Common myeloid progenitor, CD34-positive (primary cell): Measurements from ENCODE around the gene CABLES2.

Source experiments
- CTCF ChIA-PET: fragments of 350-600 bp; sonication (Branson Sonifier 250); formaldehyde crosslinking; loops from one replicate; lab custom pipeline; 2021; ENCODE audit warnings: antibody characterized with exemption; lab: Charles Lee
- POLR2A ChIA-PET: fragments of 350-600 bp; sonication (Branson Sonifier 250); formaldehyde crosslinking; loops from one replicate; lab custom pipeline; 2021; ENCODE audit warnings: antibody characterized with exemption; lab: Charles Lee
- DNase-seq, 3 donors: peaks; one replicate each; pipeline versions ENCODE4 v3.0.0 to v3.0.0-alpha.2; 2013
- H3K27ac ChIP-seq, 2 experiments: 1 replicate in 1 of 2; 2 replicates in 1 of 2; pipeline ENCODE4 v1.7.0; 2013; ENCODE audit warnings: inconsistent platforms in 2 of 2, low read length in 2 of 2, mild to moderate bottlenecking in 2 of 2, low read depth in 1 of 2, moderate library complexity in 1 of 2; ENCODE audit not compliant: severe bottlenecking in 2 of 2, insufficient read depth in 1 of 2, poor library complexity in 1 of 2
- H3K27me3 ChIP-seq, 5 experiments: replicated peaks in 2 of 5; 1 replicate in 3 of 5; 2 replicates in 2 of 5; pipeline versions ENCODE4 v1.6.1 to v1.7.0; 2013; ENCODE audit warnings: low read length in 4 of 5, mild to moderate bottlenecking in 2 of 5, moderate library complexity in 2 of 5, inconsistent platforms in 1 of 5; ENCODE audit not compliant: insufficient read depth in 5 of 5, control insufficient read depth in 4 of 5
- H3K36me3 ChIP-seq, 4 experiments: 1 replicate in 2 of 4; 2 replicates in 2 of 4; pipeline versions ENCODE4 v1.6.1 to v1.7.0; 2013; ENCODE audit warnings: low read length in 3 of 4, control low read depth in 1 of 4, mild to moderate bottlenecking in 1 of 4; ENCODE audit not compliant: control insufficient read depth in 4 of 4, insufficient read depth in 4 of 4
- H3K4me1 ChIP-seq, 4 experiments: 1 replicate in 3 of 4; 2 replicates in 1 of 4; pipeline versions ENCODE4 v1.6.1 to v1.7.1; 2013; ENCODE audit warnings: low read length in 3 of 4, mild to moderate bottlenecking in 3 of 4, control low read depth in 1 of 4, inconsistent platforms in 1 of 4, moderate library complexity in 1 of 4; ENCODE audit not compliant: control insufficient read depth in 4 of 4, insufficient read depth in 4 of 4; ENCODE audit errors: control extremely low read depth in 1 of 4
- H3K4me3 ChIP-seq, 7 experiments: 1 replicate in 4 of 7; 2 replicates in 3 of 7; pipeline versions ENCODE4 v1.5.1 to v1.7.0; 2013; ENCODE audit warnings: mild to moderate bottlenecking in 7 of 7, low read length in 6 of 7, moderate library complexity in 6 of 7, inconsistent platforms in 2 of 7, low read depth in 2 of 7, control low read depth in 1 of 7; ENCODE audit not compliant: insufficient read depth in 4 of 7, control insufficient read depth in 1 of 7; ENCODE audit errors: extremely low read depth in 1 of 7
- H3K9me3 ChIP-seq, 5 experiments: 1 replicate in 4 of 5; 2 replicates in 1 of 5; pipeline versions ENCODE4 v1.6.1 to v1.7.1; 2013; ENCODE audit warnings: low read length in 4 of 5, mild to moderate bottlenecking in 2 of 5, inconsistent platforms in 1 of 5, low read depth in 1 of 5, moderate library complexity in 1 of 5; ENCODE audit not compliant: control insufficient read depth in 4 of 5, insufficient read depth in 2 of 5; ENCODE audit errors: control extremely low read depth in 1 of 5
- WGBS: methylation state at CpG from one replicate; pipeline ENCODE4 v1.1.5; 2013; ENCODE audit not compliant: insufficient coverage; 5-methylcytosine and 5-hydroxymethylcytosine counted together

The CABLES2 gene

GRCh38 chr20:62347445-62347844 is 59.6 kb downstream of the CABLES2 start:
- Histone ChIP-seq H3K27me3 (peaks cover 0 to 2% (median 0%) of the 10 kb centered on the region in 5 experiments), H3K27ac (no peak overlapping the region), H3K4me3 (no peak overlapping the region), H3K9me3 (peaks cover 0 to 5% (median 3%) of the 10 kb centered on the region in 5 experiments), H3K4me1 (no peaks in the 10 kb centered on the region), H3K36me3 (no peaks in the 10 kb centered on the region)
- no peak for DNase-seq
- CTCF ChIA-PET = no interaction called here
- POLR2A ChIA-PET = no interaction called here
- 81% methylated on average over 6 of the region's 9 CpGs for WGBS

DNA sequence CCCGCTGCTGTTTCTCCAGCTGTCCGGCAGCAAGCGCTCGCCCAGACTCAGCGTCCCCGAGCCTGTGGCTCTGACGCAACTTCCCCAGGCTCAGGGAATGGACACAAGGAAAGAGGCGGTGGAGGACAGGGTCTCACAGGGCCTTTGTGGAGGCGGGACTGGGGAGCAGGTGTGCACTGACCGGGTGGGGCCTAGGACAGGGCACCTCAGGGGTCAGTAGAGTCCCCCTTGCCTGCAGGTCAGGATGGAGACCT is 60.0 kb downstream of the CABLES2 start:
- no peak for DNase-seq
- no peak overlapping the region for H3K4me3 ChIP-seq
- H3K36me3 ChIP-seq = no peaks in the 10 kb centered on the region
- H3K4me1 ChIP-seq = no peaks in the 10 kb centered on the region
- WGBS = 98% methylated on average over 9 of the region's 10 CpGs
- POLR2A ChIA-PET = no interaction called here
- peaks cover 0 to 2% (median 0%) of the 10 kb centered on the region in 5 experiments for H3K27me3 ChIP-seq
- CTCF ChIA-PET = no interaction called here
- no peak overlapping the region for H3K27ac ChIP-seq
- peaks cover 0 to 5% (median 3%) of the 10 kb centered on the region in 5 experiments for H3K9me3 ChIP-seq

GRCh38 chr20:62346398-62347150 is 60.5 kb downstream of the CABLES2 start:
- CTCF ChIA-PET = no interaction called here
- Histone ChIP-seq H3K4me1 (no peaks in the 10 kb centered on the region), H3K27ac (no peak overlapping the region), H3K36me3 (no peaks in the 10 kb centered on the region), H3K4me3 (no peak overlapping the region), H3K9me3 (peaks cover 1 to 5% (median 3%) of the 10 kb centered on the region in 5 experiments), H3K27me3 (peaks cover 0 to 2% (median 0%) of the 10 kb centered on the region in 5 experiments)
- WGBS = 97% methylated on average over 29 of the region's 34 CpGs
- POLR2A ChIA-PET = no interaction called here
- DNase-seq = no peak

DNA sequence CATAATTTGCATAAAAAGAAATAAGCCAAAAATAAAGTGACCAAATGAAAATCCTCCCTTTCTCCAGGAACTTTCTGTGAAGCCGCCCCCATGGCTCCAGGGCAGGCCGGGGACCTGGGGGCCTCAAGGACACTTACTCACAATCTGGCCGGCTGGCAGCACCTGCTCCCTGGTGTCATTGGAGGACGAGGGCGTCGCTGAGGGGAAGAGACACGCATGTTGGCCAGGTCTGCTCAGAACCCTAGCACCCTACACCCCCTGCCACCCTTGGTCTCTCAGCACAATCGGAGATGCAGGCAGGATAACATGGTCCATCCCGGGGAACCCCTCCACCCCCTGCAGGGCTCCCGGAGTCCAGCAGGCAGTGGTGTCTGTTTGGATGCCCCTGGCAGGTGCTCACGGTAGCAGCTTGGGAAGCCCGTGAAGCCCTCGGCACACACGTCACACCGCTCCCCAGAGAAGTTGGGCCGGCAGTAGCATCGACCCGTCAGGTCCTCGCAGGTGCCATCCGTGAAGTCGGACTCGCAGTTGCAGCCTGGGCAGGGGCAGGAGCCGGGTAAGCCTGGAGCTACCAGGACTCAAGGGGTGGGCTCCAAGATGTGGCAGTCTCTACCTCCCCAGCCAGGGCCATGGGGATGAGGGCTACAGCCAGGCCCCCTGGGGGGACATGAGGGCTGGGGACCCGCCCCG is 61.3 kb downstream of the CABLES2 start:
- 93% methylated on average over 25 of the region's 25 CpGs for WGBS
- CTCF ChIA-PET = no interaction called here
- POLR2A ChIA-PET = no interaction called here

DNA sequence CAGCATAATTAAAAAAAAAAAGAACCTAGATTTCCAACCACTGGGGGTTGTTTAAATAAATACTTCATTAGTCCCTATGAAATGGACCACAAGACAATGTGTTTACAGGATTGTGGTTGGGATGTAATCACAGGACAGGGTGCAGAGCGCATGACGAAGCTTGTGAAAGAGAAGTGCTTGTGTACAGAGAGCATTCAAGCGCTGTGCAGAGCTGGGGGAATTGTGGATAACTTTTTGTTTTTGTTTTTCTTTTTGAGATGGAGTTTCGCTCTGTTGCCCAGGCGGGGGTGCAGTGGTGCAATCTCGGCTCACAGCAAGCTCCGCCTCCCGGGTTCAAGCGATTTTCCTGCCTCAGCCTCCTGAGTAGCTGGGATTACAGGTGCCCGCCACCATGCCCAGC is 62.3 kb downstream of the CABLES2 start:
- DNase-seq = no peak
- Histone ChIP-seq H3K4me1 (no peaks in the 10 kb centered on the region), H3K36me3 (no peaks in the 10 kb centered on the region), H3K9me3 (peaks cover 3 to 5% (median 4%) of the 10 kb centered on the region in 5 experiments), H3K27ac (no peak overlapping the region), H3K4me3 (no peak overlapping the region), H3K27me3 (peaks cover 0 to 2% (median 0%) of the 10 kb centered on the region in 5 experiments)
- ChIA-PET CTCF (interaction anchor here (0.7 to 1.1 kb wide), 2 partner anchors 11 to 38 kb away, joined by 3 to 4 read pairs; no protein-coding TSS in a partner anchor), POLR2A (interaction anchor here (0.6 kb wide), 1 partner anchor 46 kb away, joined by 5 read pairs; no protein-coding TSS in a partner anchor)
- 93% methylated on average over 9 of the region's 10 CpGs for WGBS

More for the DNA sequence above, 61.3 kb downstream of the CABLES2 start:
- peaks cover 3 to 5% (median 4%) of the 10 kb centered on the region in 5 experiments for H3K9me3 ChIP-seq
- H3K27me3 ChIP-seq = peaks cover 0 to 2% (median 0%) of the 10 kb centered on the region in 5 experiments
- H3K4me3 ChIP-seq = no peak overlapping the region
- no peaks in the 10 kb centered on the region for H3K4me1 ChIP-seq
- no peak for DNase-seq
- no peaks in the 10 kb centered on the region for H3K36me3 ChIP-seq
- no peak overlapping the region for H3K27ac ChIP-seq

GRCh38 chr20:62344092-62344491 is 63.0 kb downstream of the CABLES2 start:
- POLR2A ChIA-PET = interaction anchor here (0.6 kb wide), 1 partner anchor 555 kb away, joined by 4 read pairs; no protein-coding TSS in a partner anchor
- 100% methylated on average over 1 of the region's 5 CpGs for WGBS
- CTCF ChIA-PET = no interaction called here

DNA sequence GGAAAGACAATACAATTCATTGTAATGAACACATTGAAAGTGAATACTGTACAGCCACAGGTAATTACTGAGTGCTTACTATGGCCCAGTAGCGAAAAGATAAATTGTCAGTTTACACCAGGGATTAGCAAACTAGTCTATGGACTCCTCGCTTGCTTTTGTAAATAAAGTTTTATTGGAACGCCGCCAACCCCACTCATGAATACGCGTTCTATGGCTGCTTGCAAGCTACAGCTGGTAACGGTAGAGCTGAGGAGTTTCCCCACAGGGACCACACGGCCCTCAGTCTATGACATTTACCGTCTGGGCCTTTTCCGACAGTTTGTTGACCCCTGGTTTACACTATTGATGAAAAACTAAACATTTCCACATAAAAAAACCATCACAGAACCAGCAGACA is 64.2 kb downstream of the CABLES2 start:
- no peak overlapping the region for H3K4me3 ChIP-seq
- H3K27ac ChIP-seq = no peak overlapping the region
- H3K27me3 ChIP-seq = peaks cover 0 to 2% (median 0%) of the 10 kb centered on the region in 5 experiments
- no peaks in the 10 kb centered on the region for H3K36me3 ChIP-seq
- POLR2A ChIA-PET = no interaction called here
- no peaks in the 10 kb centered on the region for H3K4me1 ChIP-seq
- CTCF ChIA-PET = no interaction called here
- peaks cover 0 to 4% (median 0%) of the 10 kb centered on the region in 5 experiments for H3K9me3 ChIP-seq
- DNase-seq = no peak
- 96% methylated on average over 7 of the region's 10 CpGs for whole genome bisulfite sequencing

More at GRCh38 chr20:62344092-62344491, 63.0 kb downstream of the CABLES2 start:
- no peak overlapping the region for H3K27ac ChIP-seq
- peaks cover 0 to 2% (median 0%) of the 10 kb centered on the region in 5 experiments for H3K27me3 ChIP-seq
- no peak for DNase-seq
- H3K4me1 ChIP-seq = no peaks in the 10 kb centered on the region
- no peak overlapping the region for H3K4me3 ChIP-seq
- H3K9me3 ChIP-seq = peaks cover 0 to 4% (median 4%) of the 10 kb centered on the region in 5 experiments
- H3K36me3 ChIP-seq = no peaks in the 10 kb centered on the region
